ENCODE results near the gene CFAP43.

DNA sequence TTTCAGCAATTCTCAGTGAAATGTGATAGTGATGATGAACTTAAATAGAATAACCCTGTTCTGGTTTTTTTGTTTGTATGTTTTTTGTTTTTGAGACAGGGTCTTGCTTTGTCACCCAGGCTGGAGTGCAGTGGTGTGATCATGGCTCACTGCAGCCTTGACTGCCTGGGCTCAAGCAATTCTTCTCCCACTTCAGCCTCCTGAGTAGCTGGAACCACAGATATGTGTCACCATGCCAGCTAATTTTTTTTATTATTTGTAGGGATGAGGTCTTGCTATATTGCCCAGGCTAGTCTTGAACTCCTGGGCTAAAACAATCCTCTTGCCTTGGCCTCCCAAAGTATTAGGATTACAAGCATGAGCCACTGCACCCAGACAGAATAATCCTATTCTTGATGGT is 132.2 kb downstream of the CFAP43 start:
- TF ChIP-seq, protein P1, sequence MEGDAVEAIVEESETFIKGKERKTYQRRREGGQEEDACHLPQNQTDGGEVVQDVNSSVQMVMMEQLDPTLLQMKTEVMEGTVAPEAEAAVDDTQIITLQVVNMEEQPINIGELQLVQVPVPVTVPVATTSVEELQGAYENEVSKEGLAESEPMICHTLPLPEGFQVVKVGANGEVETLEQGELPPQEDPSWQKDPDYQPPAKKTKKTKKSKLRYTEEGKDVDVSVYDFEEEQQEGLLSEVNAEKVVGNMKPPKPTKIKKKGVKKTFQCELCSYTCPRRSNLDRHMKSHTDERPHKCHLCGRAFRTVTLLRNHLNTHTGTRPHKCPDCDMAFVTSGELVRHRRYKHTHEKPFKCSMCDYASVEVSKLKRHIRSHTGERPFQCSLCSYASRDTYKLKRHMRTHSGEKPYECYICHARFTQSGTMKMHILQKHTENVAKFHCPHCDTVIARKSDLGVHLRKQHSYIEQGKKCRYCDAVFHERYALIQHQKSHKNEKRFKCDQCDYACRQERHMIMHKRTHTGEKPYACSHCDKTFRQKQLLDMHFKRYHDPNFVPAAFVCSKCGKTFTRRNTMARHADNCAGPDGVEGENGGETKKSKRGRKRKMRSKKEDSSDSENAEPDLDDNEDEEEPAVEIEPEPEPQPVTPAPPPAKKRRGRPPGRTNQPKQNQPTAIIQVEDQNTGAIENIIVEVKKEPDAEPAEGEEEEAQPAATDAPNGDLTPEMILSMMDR (conservative IDR thresholded peaks at IDR 0.05), result no peak
- no peak for TF ChIP-seq EZH2 (IDR thresholded peaks at IDR 0.05; ENCODE audit: low read depth)
